GM23338 (cell line): ENCODE results near the gene TSPAN32. TPM values are rescaled to one million over a fixed set of nuclear protein-coding genes. Genes with fewer than 3 reads are reported as not detected.

Source experiments
- ATAC-seq: fragments of 200-7000 bp; cut with Tn5 transposase; 3 replicates; pipeline ENCODE4 v1.9.1; 2020
- DNase-seq: peaks from one replicate; pipeline ENCODE4 v3.0.0-alpha.2; 2015; ENCODE audit warnings: low spot score
- H2AFZ ChIP-seq: fragments of 200-600 bp; sonication (generic); 2 replicates; pipeline ENCODE4 v1.8.0; 2016; ENCODE audit warnings: antibody characterized with exemption, mild to moderate bottlenecking, moderate library complexity
- H3F3A ChIP-seq: fragments of 200-600 bp; sonication (generic); replicated peaks from 2 replicates; pipeline ENCODE4 v1.8.0; 2017; ENCODE audit warnings: antibody characterized with exemption, mixed run types, low read depth
- H3K27ac ChIP-seq: fragments of 200-600 bp; sonication (generic); 2 replicates; pipeline ENCODE4 v1.6.1; 2016; ENCODE audit warnings: low read depth
- H3K27me3 ChIP-seq: fragments of 200-600 bp; sonication (generic); 2 replicates; pipeline ENCODE4 v1.8.0; 2016; ENCODE audit warnings: mild to moderate bottlenecking, mixed run types, moderate library complexity; ENCODE audit not compliant: insufficient read depth
- H3K36me3 ChIP-seq: fragments of 200-600 bp; sonication (generic); 2 replicates; pipeline ENCODE4 v1.8.0; 2016; ENCODE audit warnings: mild to moderate bottlenecking; ENCODE audit not compliant: insufficient read depth
- H3K4me1 ChIP-seq: fragments of 200-600 bp; sonication (generic); 2 replicates; pipeline ENCODE4 v1.8.0; 2016; ENCODE audit warnings: mild to moderate bottlenecking, moderate library complexity; ENCODE audit not compliant: insufficient read depth
- H3K4me2 ChIP-seq: fragments of 200-600 bp; sonication (generic); 2 replicates; pipeline ENCODE4 v1.7.1; 2017; ENCODE audit warnings: mixed run types
- H3K4me3 ChIP-seq: fragments of 200-600 bp; sonication (generic); 2 replicates; pipeline ENCODE4 v1.6.1; 2016; ENCODE audit warnings: mixed run types
- H3K79me2 ChIP-seq: fragments of 200-600 bp; sonication (generic); replicated peaks from 2 replicates; pipeline ENCODE4 v1.8.0; 2017; ENCODE audit warnings: mild to moderate bottlenecking; ENCODE audit not compliant: insufficient read depth
- H3K9me2 ChIP-seq: fragments of 200-600 bp; sonication (generic); 2 replicates; pipeline ENCODE4 v1.8.0; 2017; ENCODE audit not compliant: insufficient read depth
- H4K20me1 ChIP-seq: fragments of 200-600 bp; sonication (generic); replicated peaks from 2 replicates; pipeline ENCODE4 v1.8.0; 2017; ENCODE audit warnings: mild to moderate bottlenecking; ENCODE audit not compliant: insufficient read depth
- H3K27ac Mint-ChIP-seq: 2 replicates; pipeline ENCODE4 v1.8.0; 2020; ENCODE audit warnings: inconsistent platforms, mild to moderate bottlenecking, moderate library complexity, mixed read lengths
- H3K27me3 Mint-ChIP-seq: 3 replicates; pipeline ENCODE4 v1.8.0; 2022; ENCODE audit warnings: low read depth, mild to moderate bottlenecking, moderate library complexity, mixed read lengths, inconsistent platforms; ENCODE audit not compliant: insufficient read depth, poor library complexity
- H3K36me3 Mint-ChIP-seq: 3 replicates; pipeline ENCODE4 v1.8.0; 2021; ENCODE audit warnings: low read depth, mild to moderate bottlenecking, inconsistent platforms, moderate library complexity, mixed read lengths
- H3K4me1 Mint-ChIP-seq: 3 replicates; pipeline ENCODE4 v1.8.0; 2020; ENCODE audit warnings: mild to moderate bottlenecking, inconsistent platforms, mixed read lengths
- H3K4me3 Mint-ChIP-seq: 3 replicates; pipeline ENCODE4 v1.8.0; 2021; ENCODE audit warnings: moderate library complexity, mild to moderate bottlenecking, inconsistent platforms, mixed read lengths
- H3K9me3 Mint-ChIP-seq: 3 replicates; pipeline ENCODE4 v1.8.0; 2020; ENCODE audit warnings: moderate library complexity, mild to moderate bottlenecking, inconsistent platforms, mixed read lengths
- CREB1 ChIP-seq: fragments of 250-450 bp; sonication (Bioruptor Pico); IDR thresholded peaks from 2 replicates; pipeline ENCODE4 v1.5.0; 2020; ENCODE audit warnings: low read depth, mild to moderate bottlenecking, moderate library complexity
- ETS1 ChIP-seq: IDR thresholded peaks from 2 replicates; pipeline ENCODE4 v1.6.1; 2016; ENCODE audit warnings: antibody characterized with exemption
- EZH2 ChIP-seq: fragments of 200-600 bp; sonication (generic); IDR thresholded peaks from one replicate; pipeline ENCODE4 v1.8.0; 2017; ENCODE audit warnings: antibody characterized with exemption, mild to moderate bottlenecking, low read depth; ENCODE audit not compliant: unreplicated experiment
- EZH2phosphoT487 ChIP-seq: fragments of 200-600 bp; sonication (generic); IDR thresholded peaks from one replicate; pipeline ENCODE4 v1.8.1; 2018; ENCODE audit warnings: antibody characterized with exemption; ENCODE audit not compliant: unreplicated experiment
- JUNB ChIP-seq: IDR thresholded peaks from one replicate; pipeline ENCODE4 v1.6.1; 2016; ENCODE audit warnings: antibody characterized with exemption; ENCODE audit not compliant: unreplicated experiment
- NANOG ChIP-seq: IDR thresholded peaks from 2 replicates; pipeline ENCODE4 v1.6.1; 2016; ENCODE audit warnings: antibody characterized with exemption, borderline replicate concordance
- REST ChIP-seq: IDR thresholded peaks from one replicate; pipeline ENCODE4 v1.6.1; 2018; ENCODE audit warnings: antibody characterized with exemption; ENCODE audit not compliant: unreplicated experiment
- STAT1 ChIP-seq: IDR thresholded peaks from one replicate; pipeline ENCODE4 v1.6.1; 2016; ENCODE audit warnings: antibody characterized with exemption; ENCODE audit not compliant: unreplicated experiment
- ZNF331 ChIP-seq: fragments of 250-450 bp; sonication (Bioruptor Pico); IDR thresholded peaks from 2 replicates; pipeline ENCODE4 v1.5.0; 2020; ENCODE audit warnings: low read depth, mild to moderate bottlenecking, moderate library complexity
- polyA plus RNA-seq: library from polyadenylated mRNA; unstranded; fragments of >200 nt; fragmentation: Nextera tagmentation; extraction: Ambion mirVana; gene quantifications from 2 replicates; pipeline ENCODE4 v1.2.1, GENCODE V29; 2016
- total RNA-seq: library from RNA; depleted of rRNA; stranded (reverse); fragments of >200 nt; shearing (Covaris generic); gene quantifications from 2 replicates; pipeline ENCODE4 v1.2.3, GENCODE V29; 2014
- TF ChIP-seq, protein P1 (sequence below), 2 experiments: fragments of 200-600 bp in 1 of 2; sonication (generic) in 1 of 2; conservative IDR thresholded peaks; 2 replicates each; pipeline versions ENCODE4 v1.5.1 to v1.6.1; 2016 to 2017; ENCODE audit warnings: antibody characterized with exemption in 2 of 2, low read depth in 2 of 2, mild to moderate bottlenecking in 2 of 2, moderate library complexity in 1 of 2

Gene TSPAN32
- total and polyA plus RNA-seq, 2 experiments from 2014 or later, result not detected

DNA sequence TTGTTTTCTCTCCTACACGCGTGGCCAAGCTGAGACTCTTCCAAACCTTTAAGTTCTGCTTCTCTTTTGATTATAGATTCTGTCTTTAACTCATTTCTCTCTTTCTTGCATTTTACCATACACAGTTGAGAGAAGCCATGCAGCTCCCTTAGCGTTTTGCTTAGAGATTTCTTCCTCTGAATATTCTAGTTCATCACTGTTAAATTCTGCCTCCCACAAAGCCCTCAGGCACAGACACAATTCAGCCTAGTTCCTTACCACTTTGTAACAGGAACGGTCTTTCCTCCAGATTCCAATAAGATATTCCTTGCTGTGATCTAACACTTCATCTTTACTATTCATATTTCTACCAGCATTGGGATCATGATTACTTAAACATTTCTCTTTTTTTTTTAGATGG is 50.6 kb downstream of the TSPAN32 start (continued):
- TF ChIP-seq, protein P1, sequence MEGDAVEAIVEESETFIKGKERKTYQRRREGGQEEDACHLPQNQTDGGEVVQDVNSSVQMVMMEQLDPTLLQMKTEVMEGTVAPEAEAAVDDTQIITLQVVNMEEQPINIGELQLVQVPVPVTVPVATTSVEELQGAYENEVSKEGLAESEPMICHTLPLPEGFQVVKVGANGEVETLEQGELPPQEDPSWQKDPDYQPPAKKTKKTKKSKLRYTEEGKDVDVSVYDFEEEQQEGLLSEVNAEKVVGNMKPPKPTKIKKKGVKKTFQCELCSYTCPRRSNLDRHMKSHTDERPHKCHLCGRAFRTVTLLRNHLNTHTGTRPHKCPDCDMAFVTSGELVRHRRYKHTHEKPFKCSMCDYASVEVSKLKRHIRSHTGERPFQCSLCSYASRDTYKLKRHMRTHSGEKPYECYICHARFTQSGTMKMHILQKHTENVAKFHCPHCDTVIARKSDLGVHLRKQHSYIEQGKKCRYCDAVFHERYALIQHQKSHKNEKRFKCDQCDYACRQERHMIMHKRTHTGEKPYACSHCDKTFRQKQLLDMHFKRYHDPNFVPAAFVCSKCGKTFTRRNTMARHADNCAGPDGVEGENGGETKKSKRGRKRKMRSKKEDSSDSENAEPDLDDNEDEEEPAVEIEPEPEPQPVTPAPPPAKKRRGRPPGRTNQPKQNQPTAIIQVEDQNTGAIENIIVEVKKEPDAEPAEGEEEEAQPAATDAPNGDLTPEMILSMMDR (conservative IDR thresholded peaks at IDR 0.05; ENCODE audit: low read depth in 2 of 2), result no peak
- TF ChIP-seq ZNF331 (CRISPR knock-in tag), result no peak
- TF ChIP-seq CREB1, result no peak
- TF ChIP-seq EZH2, result no peak
- TF ChIP-seq JUNB, result no peak
- TF ChIP-seq REST, result no peak
- no peak for TF ChIP-seq STAT1
- TF ChIP-seq ETS1, result no peak
- no peak for TF ChIP-seq EZH2phosphoT487
- no peak for TF ChIP-seq NANOG

- H3F3A ChIP-seq, result no peaks in the 10 kb centered on the region
- H3K4me1 Mint-ChIP-seq, result no peaks in the 10 kb centered on the region; the same call in 2 of the 3 replicates
- no peaks in the 10 kb centered on the region for H3K36me3 ChIP-seq
- no peaks in the 10 kb centered on the region for H3K79me2 ChIP-seq
- no peak for ATAC-seq
- H3K9me2 ChIP-seq, result no peaks in the 10 kb centered on the region
- no peak overlapping the region for H2AFZ ChIP-seq
- H4K20me1 ChIP-seq, result no peaks in the 10 kb centered on the region
- H3K4me2 ChIP-seq, result no peak overlapping the region
- H3K27ac Mint-ChIP-seq, result no peak overlapping the region
- no peaks in the 10 kb centered on the region for H3K4me1 ChIP-seq
- no peak overlapping the region for H3K4me3 ChIP-seq
- H3K9me3 Mint-ChIP-seq, result peaks cover 29% of the 10 kb centered on the region
- no peaks in the 10 kb centered on the region for H3K27me3 ChIP-seq
- peaks cover 19% of the 10 kb centered on the region for H3K27me3 Mint-ChIP-seq
- H3K36me3 Mint-ChIP-seq, result peaks cover 3% of the 10 kb centered on the region; the same call in 1 of the 3 replicates
- H3K27ac ChIP-seq, result no peak overlapping the region
- DNase-seq, result no peak
- no peak overlapping the region for H3K4me3 Mint-ChIP-seq
- TF ChIP-seq EZH2 (no peak), ZNF331 (CRISPR knock-in tag) (no peak), CREB1 (no peak), EZH2phosphoT487 (no peak), REST (no peak)
- TF ChIP-seq, protein P1 (conservative IDR thresholded peaks at IDR 0.05; ENCODE audit: low read depth in 2 of 2), result no peak
These were observed 53.3 kb downstream of the TSPAN32 start for GRCh38 chr11:2355000-2355644.
